Astrocyte (in vitro differentiated cells and primary cell): ENCODE measurements around the gene ARAP1.

ENCODE experiments used
- EZH2 ChIP-seq: IDR thresholded peaks from 2 replicates; pipeline ENCODE4 v1.6.1; 2012; ENCODE audit warnings: mild to moderate bottlenecking, low read length, inconsistent platforms; ENCODE audit not compliant: insufficient read depth
- TF ChIP-seq, protein P1 (sequence below): IDR thresholded peaks from 2 replicates; pipeline ENCODE4 v1.5.1; 2011; ENCODE audit warnings: low read depth, mild to moderate bottlenecking, inconsistent platforms, low read length, moderate library complexity; ENCODE audit not compliant: insufficient read depth

DNA sequence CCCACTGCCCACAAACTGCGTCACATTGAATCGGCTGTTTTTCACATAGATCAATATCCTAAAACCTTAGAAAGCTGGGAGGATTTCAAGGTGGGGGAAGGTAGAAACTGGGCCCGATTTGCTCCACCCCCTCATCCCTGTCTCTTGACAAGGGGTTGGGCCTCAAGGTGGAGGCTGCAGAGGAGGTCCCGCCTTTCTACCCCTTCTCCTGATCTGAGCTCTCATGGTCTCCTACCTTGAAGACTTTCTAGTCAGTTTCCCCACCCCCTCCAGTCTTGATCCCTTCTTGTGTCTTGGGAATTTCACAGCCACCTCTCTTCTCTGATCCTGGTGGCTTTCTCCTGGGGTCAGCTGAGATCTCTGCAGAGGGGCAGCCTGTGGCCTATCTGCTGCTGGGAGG is 46.2 kb upstream of the ARAP1 start:
- TF ChIP-seq, protein P1, sequence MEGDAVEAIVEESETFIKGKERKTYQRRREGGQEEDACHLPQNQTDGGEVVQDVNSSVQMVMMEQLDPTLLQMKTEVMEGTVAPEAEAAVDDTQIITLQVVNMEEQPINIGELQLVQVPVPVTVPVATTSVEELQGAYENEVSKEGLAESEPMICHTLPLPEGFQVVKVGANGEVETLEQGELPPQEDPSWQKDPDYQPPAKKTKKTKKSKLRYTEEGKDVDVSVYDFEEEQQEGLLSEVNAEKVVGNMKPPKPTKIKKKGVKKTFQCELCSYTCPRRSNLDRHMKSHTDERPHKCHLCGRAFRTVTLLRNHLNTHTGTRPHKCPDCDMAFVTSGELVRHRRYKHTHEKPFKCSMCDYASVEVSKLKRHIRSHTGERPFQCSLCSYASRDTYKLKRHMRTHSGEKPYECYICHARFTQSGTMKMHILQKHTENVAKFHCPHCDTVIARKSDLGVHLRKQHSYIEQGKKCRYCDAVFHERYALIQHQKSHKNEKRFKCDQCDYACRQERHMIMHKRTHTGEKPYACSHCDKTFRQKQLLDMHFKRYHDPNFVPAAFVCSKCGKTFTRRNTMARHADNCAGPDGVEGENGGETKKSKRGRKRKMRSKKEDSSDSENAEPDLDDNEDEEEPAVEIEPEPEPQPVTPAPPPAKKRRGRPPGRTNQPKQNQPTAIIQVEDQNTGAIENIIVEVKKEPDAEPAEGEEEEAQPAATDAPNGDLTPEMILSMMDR, result no peak
- no peak for TF ChIP-seq EZH2
